Retinal pigment epithelial cell (primary cell): ENCODE results near the gene LRFN2.

ENCODE experiments used
- DNase-seq: peaks from one replicate; pipeline ENCODE4 v3.0.0-alpha.2; 2010; ENCODE audit warnings: low read depth
- H3K4me3 ChIP-seq: 2 replicates; pipeline ENCODE4 v1.5.1; 2011; ENCODE audit warnings: mild to moderate bottlenecking, low read length, control low read depth, moderate library complexity
- TF ChIP-seq, protein P1 (sequence below): conservative IDR thresholded peaks from 2 replicates; pipeline ENCODE4 v1.5.1; 2011; ENCODE audit warnings: low read depth, low read length, control low read depth, inconsistent platforms

LRFN2 gene

DNA sequence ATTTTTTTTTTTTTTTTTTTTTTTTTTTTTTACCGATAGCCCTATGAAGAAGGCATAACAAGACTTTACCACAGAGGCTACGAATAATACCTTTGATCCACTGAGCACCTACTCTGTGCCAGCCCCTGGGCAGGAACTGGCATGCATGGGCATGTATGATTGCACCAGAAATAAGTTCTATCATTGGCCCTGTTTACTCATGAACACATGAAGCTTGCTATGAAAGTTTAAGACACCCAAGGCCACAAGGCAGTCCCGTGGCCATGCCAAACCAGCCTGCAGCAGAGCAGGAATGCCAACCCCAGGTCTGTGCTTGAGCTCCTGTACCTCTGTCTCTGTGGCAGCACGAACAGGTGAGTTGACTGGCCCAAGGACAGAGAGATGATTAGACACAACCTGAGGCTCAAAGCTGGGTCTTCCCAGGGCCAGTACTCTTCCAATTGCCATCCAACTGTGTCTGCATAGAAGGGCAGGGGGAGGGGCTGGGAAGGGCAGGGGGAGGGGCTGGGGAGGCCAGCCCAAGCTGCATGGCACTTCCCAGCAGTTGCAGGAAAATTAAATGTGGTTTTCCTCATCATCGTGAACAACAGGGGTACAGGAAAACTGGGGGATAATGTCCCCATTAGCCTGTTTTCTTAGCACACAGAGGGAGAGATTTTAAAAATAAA is 63.5 kb downstream of the LRFN2 start:
- TF ChIP-seq, protein P1, sequence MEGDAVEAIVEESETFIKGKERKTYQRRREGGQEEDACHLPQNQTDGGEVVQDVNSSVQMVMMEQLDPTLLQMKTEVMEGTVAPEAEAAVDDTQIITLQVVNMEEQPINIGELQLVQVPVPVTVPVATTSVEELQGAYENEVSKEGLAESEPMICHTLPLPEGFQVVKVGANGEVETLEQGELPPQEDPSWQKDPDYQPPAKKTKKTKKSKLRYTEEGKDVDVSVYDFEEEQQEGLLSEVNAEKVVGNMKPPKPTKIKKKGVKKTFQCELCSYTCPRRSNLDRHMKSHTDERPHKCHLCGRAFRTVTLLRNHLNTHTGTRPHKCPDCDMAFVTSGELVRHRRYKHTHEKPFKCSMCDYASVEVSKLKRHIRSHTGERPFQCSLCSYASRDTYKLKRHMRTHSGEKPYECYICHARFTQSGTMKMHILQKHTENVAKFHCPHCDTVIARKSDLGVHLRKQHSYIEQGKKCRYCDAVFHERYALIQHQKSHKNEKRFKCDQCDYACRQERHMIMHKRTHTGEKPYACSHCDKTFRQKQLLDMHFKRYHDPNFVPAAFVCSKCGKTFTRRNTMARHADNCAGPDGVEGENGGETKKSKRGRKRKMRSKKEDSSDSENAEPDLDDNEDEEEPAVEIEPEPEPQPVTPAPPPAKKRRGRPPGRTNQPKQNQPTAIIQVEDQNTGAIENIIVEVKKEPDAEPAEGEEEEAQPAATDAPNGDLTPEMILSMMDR: no peak
- no peak overlapping the region for H3K4me3 ChIP-seq
- DNase-seq: no peak

DNA sequence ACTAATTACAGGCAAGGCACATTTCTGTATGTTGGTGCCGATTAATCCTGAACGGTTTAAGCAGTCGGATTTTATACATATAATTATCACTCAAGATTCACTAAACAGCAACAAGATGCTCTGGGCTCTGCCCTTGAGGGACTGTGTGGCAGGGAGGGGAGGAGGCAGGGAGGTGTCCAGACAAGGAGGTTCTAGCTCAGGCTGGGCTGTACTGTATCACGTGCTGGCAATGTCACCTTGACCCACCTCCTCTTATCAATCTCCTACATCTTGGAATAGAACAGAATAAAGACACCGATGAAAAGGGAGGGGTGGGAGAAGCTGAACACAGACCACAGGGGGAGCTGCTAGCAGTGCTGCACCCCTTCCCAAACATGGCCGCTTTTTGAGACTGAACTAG is 65.7 kb downstream of the LRFN2 start:
- H3K4me3 ChIP-seq: no peak overlapping the region
- TF ChIP-seq, protein P1: no peak
- DNase-seq: no peak

DNA sequence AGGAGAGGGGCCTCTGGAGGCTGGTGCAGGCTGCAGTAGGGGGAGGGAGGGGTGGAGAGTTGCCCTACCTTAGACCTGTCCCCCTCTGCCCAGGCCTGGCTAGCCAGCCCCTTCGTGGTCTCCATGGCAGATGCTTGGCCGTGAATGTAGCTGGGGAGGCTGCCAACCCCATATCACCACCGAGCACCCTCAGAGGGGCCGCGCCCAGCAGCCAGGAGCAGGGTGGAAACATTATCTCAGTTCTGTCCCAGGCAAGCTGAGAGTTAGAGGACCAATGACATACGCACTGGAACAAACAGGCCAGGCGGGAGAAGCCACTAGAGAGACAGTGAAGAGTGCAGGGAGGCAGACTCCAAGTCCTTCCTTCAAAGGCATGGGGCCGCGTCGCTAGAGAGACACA is 66.5 kb downstream of the LRFN2 start:
- DNase-seq: no peak
- no peak overlapping the region for H3K4me3 ChIP-seq
- TF ChIP-seq, protein P1: no peak

DNA sequence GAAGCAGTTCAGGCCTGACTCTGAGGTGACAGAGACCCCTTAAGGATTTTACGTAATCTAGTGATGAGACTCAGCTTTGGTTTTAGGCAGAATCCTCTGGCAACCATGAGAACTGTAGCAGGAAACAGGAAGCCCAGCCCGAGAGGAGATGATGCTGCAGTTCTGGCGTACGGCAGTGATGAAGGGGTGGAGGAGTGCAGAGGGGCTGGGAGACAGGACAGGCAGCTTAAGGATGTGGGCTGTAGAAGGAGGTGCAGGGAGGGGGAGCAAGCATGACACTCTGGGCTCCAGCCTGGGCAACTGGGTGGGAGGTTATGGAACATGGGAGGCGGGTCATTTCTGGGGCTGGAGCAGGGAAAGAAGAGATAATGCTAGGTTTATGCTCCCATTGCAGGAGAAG is 67.1 kb downstream of the LRFN2 start:
- DNase-seq: no peak
- no peak overlapping the region for H3K4me3 ChIP-seq
- TF ChIP-seq, protein P1: no peak

DNA sequence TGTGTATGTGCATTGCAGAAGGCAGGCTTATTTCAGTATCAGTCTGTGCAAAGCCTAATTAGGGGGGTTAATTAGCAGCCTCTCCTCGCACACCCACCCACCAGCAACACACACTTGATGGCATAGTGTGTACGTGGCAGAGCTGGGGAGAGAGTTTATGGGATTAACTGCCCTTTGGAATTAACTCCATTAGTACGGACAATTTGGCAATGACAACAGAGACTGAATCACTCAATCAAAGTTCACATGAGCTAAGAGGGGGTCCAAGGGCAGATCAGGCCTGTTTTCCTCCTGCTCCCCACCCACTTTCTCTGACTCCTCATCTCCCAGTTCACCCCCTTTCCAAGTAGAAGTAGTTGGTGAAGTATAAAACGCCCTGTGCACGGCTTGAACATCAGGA is 69.5 kb downstream of the LRFN2 start:
- H3K4me3 ChIP-seq: no peak overlapping the region
- no peak for DNase-seq
- TF ChIP-seq, protein P1: no peak

DNA sequence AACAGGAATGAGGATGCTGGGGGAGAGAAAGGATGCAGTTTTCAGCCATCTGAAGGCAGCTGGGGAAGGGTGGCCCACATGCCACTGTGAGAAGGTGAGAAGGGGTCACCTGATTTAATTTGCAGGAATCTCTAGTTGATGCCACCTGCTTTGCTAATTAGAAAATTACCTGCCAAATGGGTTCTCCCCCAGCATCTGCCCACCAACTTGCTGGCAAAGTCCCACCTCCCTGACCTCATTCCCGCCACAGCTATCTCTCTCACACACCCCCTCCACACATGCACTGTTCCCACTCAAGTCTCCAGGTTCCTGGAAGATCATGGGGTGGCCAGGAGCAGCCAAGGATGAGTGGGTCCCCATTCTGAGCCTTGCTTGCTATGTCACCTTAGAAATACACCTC is 70.7 kb downstream of the LRFN2 start:
- H3K4me3 ChIP-seq: no peak overlapping the region
- no peak for DNase-seq
- TF ChIP-seq, protein P1: no peak

DNA sequence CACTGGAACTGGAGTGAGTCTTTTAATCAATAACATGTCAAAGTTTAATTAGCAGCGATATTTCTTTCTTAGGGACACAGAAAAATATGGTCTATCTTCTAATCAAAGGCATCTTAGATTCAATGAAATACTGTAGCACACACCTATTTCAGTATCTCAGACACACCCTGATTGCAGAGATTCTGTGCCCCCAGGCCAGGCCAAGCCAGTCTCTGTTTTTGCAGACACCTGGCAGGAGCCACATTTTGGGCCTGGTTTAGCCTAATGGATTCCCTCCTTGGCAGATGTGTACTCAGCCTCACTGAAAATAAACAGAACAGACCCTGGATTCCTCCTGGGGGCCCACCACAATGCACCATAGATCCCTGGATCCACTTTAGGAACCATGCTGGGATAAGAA is 74.8 kb downstream of the LRFN2 start:
- H3K4me3 ChIP-seq: no peak overlapping the region
- TF ChIP-seq, protein P1: no peak
- DNase-seq: no peak
